ENCODE measurements around the gene KRTAP10-2.

DNA sequence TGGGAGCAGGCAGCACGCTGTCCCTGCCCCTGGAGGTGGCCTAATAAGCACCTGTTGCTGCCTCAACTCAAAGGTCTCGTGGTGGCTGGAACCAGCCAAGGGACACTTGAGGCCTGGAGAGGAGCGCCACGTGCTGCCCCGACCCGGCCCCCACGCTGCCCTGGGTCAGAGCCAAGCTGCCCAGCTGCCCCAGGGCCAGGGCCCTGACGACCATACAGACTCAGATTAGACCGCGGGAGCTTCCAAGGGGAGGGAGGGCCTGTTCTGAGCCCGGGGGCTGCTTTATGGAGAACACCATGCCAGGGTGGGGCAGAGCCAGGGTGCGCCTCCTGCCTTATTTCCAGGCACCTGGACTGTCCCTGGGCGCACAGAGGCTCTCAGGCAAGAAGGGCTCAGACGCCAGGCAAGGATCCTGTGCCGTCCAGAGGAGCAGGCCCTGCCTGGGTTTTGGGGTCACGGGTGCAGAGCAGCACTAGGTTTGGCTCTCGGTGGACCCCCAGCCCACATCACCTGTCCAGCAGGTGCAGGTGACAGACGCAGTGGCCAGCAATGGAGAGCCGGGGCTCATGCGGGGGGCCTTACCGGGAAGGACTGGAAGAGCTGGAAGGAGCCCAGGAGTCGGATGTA lies 29.9 kb downstream of the KRTAP10-2 start:
- TF ChIP-seq, protein P1, sequence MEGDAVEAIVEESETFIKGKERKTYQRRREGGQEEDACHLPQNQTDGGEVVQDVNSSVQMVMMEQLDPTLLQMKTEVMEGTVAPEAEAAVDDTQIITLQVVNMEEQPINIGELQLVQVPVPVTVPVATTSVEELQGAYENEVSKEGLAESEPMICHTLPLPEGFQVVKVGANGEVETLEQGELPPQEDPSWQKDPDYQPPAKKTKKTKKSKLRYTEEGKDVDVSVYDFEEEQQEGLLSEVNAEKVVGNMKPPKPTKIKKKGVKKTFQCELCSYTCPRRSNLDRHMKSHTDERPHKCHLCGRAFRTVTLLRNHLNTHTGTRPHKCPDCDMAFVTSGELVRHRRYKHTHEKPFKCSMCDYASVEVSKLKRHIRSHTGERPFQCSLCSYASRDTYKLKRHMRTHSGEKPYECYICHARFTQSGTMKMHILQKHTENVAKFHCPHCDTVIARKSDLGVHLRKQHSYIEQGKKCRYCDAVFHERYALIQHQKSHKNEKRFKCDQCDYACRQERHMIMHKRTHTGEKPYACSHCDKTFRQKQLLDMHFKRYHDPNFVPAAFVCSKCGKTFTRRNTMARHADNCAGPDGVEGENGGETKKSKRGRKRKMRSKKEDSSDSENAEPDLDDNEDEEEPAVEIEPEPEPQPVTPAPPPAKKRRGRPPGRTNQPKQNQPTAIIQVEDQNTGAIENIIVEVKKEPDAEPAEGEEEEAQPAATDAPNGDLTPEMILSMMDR (conservative IDR thresholded peaks at IDR 0.05; ENCODE audit: low read depth, low read length), result no peak
- no peak for TF ChIP-seq POLR2A (IDR thresholded peaks at IDR 0.05; ENCODE audit: low read depth, low read length)
- TF ChIP-seq RCOR1 (IDR thresholded peaks at IDR 0.05; ENCODE audit: insufficient replicate concordance, low read length), result no peak
- TF ChIP-seq FOS (IDR thresholded peaks at IDR 0.05; ENCODE audit: low read depth, low read length), result no peak
- no peak for TF ChIP-seq NFE2L2 (IDR thresholded peaks at IDR 0.05; ENCODE audit: low read depth, low read length)

All from IMR-90 (cell line).